Measurements from ENCODE around the gene LGI1. TPM values are rescaled to one million over a fixed set of nuclear protein-coding genes. Genes with fewer than 3 reads are reported as not detected.

LGI1 gene
- total and polyA plus RNA-seq, 12 donors, result 0.03 to 0.68 (median 0.42) TPM; not detected in 6

GRCh38 chr10:93796167-93796566, 38.4 kb downstream of the LGI1 start:
- H3K4me1 ChIP-seq, result no peaks in the 10 kb centered on the region
- TF ChIP-seq CTCF (IDR thresholded peaks at IDR 0.05), result no peak
- H3K9me3 ChIP-seq, result no peaks in the 10 kb centered on the region
- ATAC-seq (no peak), DNase-seq (no peak)
- WGBS, 2 donors, result 49 to 50% methylated on average over 2 of the region's 2 CpGs
- intact Hi-C loops (cut with DNase I), result no loop called here
- peaks cover 0 to 10% (median 4%) of the 10 kb centered on the region in 7 donors for H3K27me3 ChIP-seq
- no peaks in the 10 kb centered on the region for H3K36me3 ChIP-seq
- H3K4me3 ChIP-seq, result no peak overlapping the region
- H3K27ac ChIP-seq, result no peak overlapping the region

GRCh38 chr10:93797825-93798224, 40.1 kb downstream of the LGI1 start:
- ATAC-seq (no peak), DNase-seq (no peak)
- TF ChIP-seq CTCF (IDR thresholded peaks at IDR 0.05), result no peak
- Histone ChIP-seq H3K9me3 (no peaks in the 10 kb centered on the region), H3K27me3 (peaks cover 0 to 15% (median 4%) of the 10 kb centered on the region in 7 donors), H3K27ac (no peak overlapping the region), H3K4me3 (no peak overlapping the region), H3K4me1 (no peaks in the 10 kb centered on the region), H3K36me3 (no peaks in the 10 kb centered on the region)
- intact Hi-C loops (cut with DNase I), result no loop called here
- 74% methylated on average over 2 of the region's 2 CpGs for WGBS, 2 donors

GRCh38 chr10:93799155-93799708, 41.5 kb downstream of the LGI1 start:
- ATAC-seq (no peak), DNase-seq (no peak)
- Histone ChIP-seq H3K4me1 (no peaks in the 10 kb centered on the region), H3K36me3 (no peaks in the 10 kb centered on the region), H3K27me3 (peaks cover 0 to 21% (median 6%) of the 10 kb centered on the region in 7 donors), H3K27ac (no peak overlapping the region), H3K9me3 (no peaks in the 10 kb centered on the region), H3K4me3 (no peak overlapping the region)
- intact Hi-C loops (cut with DNase I), result no loop called here
- WGBS, 2 donors, result 47 to 53% methylated on average over 5 of the region's 5 CpGs
- TF ChIP-seq CTCF (IDR thresholded peaks at IDR 0.05), result no peak

- intact Hi-C loops (cut with DNase I), result no loop called here
- no peak for TF ChIP-seq CTCF (IDR thresholded peaks at IDR 0.05)
- ATAC-seq (no peak), DNase-seq (no peak)
- Histone ChIP-seq H3K27me3 (peaks cover 0 to 32% (median 8%) of the 10 kb centered on the region in 7 donors), H3K4me1 (peaks cover 0 to 8% (median 0%) of the 10 kb centered on the region in 9 donors), H3K27ac (no peak overlapping the region), H3K36me3 (no peaks in the 10 kb centered on the region), H3K4me3 (no peak overlapping the region), H3K9me3 (no peaks in the 10 kb centered on the region)
Observed at GRCh38 chr10:93804200-93804599, 46.5 kb downstream of the LGI1 start.
